ENCODE results near the gene USP15.

DNA sequence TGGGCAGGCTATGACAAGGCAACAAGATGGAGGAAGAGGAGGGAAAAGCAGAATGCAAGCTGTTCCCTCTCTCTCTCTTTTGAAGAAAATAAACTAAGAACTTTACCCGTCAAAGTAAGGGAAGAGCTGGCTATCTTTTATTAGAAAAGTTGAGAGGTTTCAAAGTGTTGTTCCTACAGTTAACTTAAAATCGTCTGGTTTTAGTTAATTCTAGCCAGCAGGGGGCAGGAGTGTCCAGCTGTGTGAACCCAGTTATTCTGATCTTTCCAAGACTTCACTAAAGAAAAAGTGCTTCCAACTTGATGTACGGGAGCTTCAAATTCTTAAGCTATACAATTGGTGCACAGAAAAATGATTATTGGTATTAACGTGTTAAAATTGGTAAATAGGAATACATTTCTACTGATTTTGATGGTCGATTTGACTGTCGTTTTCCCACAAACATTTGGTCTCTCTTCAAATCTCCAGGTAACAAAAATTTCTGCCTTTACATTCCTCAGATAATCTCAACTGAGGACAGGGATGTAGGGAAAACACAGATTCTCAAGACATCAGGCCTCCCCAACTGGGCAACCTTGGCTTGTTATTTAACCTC lies 178.0 kb downstream of the USP15 start:
- no peak for TF ChIP-seq EP300 (IDR thresholded peaks at IDR 0.05)
- TF ChIP-seq, protein P1, sequence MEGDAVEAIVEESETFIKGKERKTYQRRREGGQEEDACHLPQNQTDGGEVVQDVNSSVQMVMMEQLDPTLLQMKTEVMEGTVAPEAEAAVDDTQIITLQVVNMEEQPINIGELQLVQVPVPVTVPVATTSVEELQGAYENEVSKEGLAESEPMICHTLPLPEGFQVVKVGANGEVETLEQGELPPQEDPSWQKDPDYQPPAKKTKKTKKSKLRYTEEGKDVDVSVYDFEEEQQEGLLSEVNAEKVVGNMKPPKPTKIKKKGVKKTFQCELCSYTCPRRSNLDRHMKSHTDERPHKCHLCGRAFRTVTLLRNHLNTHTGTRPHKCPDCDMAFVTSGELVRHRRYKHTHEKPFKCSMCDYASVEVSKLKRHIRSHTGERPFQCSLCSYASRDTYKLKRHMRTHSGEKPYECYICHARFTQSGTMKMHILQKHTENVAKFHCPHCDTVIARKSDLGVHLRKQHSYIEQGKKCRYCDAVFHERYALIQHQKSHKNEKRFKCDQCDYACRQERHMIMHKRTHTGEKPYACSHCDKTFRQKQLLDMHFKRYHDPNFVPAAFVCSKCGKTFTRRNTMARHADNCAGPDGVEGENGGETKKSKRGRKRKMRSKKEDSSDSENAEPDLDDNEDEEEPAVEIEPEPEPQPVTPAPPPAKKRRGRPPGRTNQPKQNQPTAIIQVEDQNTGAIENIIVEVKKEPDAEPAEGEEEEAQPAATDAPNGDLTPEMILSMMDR (IDR thresholded peaks at IDR 0.05) = peak in 1 of 3 donors; percentile 60
